ENCODE results near the gene ENOX1.

ENOX1 gene

DNA sequence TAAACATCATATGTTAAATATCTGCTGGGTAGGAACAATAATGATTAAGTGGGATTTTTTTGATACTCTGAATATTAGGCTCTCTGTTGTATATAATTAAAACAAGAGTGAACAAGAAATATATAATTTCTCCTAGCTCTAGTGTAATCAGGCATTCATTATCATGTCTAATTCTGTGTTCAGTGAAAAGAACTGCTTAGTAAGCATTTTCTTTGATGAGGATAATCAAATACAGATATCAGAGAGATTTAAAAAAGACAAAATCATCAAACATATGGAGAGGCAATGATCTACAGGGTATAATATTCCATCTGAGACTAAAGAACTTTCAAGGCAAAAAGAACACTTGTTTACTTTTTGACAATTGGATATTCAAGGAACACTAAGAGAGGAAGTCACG, 522.3 kb downstream of the ENOX1 start:
- no peak overlapping the region for H3K4me3 ChIP-seq (ENCODE audit: control insufficient read depth, low read depth, low read length)
- TF ChIP-seq, protein P1, sequence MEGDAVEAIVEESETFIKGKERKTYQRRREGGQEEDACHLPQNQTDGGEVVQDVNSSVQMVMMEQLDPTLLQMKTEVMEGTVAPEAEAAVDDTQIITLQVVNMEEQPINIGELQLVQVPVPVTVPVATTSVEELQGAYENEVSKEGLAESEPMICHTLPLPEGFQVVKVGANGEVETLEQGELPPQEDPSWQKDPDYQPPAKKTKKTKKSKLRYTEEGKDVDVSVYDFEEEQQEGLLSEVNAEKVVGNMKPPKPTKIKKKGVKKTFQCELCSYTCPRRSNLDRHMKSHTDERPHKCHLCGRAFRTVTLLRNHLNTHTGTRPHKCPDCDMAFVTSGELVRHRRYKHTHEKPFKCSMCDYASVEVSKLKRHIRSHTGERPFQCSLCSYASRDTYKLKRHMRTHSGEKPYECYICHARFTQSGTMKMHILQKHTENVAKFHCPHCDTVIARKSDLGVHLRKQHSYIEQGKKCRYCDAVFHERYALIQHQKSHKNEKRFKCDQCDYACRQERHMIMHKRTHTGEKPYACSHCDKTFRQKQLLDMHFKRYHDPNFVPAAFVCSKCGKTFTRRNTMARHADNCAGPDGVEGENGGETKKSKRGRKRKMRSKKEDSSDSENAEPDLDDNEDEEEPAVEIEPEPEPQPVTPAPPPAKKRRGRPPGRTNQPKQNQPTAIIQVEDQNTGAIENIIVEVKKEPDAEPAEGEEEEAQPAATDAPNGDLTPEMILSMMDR (IDR thresholded peaks at IDR 0.05; ENCODE audit: control insufficient read depth, insufficient read depth, low read depth, low read length, missing control alignments): no peak
- no peak for DNase-seq (ENCODE audit: low read depth)

DNA sequence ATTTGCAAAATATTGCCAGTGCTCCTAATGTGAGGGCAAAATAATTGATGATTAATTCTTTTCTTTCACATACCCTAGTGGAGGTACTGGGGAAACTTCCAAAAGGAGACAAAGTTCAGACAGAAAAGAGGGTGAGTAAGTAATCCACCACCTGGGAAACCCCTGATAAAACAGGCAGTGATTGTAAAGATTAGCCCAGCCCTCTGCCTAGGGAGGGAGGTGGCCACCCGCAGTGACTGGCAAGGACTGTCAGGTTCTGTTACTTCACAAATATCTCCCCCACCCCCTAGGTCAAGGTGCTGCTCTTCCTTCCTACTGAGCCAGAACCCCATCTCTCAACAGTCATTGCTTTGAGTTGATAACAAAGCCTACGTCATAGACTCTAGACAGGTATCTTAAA, 523.7 kb downstream of the ENOX1 start:
- no peak for DNase-seq (ENCODE audit: low read depth)
- H3K4me3 ChIP-seq (ENCODE audit: control insufficient read depth, low read depth, low read length): no peak overlapping the region
- TF ChIP-seq, protein P1 (IDR thresholded peaks at IDR 0.05; ENCODE audit: control insufficient read depth, insufficient read depth, low read depth, low read length, missing control alignments): no peak

DNA sequence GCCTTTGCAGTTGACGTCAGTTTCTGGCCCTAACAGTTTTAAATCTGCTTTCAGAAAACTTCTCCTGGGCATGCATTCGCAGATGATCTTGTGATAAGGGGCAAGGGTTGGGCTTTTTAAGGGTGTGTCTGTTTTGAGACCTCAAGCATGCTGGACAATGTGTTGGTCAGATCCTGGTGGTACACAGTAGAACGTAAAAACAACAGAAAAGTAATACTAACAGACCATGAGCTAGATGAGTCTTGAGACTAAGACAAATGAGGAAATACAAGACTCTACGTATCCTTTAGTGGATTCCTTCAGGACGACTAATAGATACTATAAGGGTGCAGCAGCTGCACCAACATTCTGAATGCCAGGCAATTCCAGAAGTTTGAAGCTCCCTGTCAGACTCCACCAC, 525.8 kb downstream of the ENOX1 start:
- TF ChIP-seq, protein P1 (IDR thresholded peaks at IDR 0.05; ENCODE audit: control insufficient read depth, insufficient read depth, low read depth, low read length, missing control alignments): no peak
- peak; percentile 41 for DNase-seq (ENCODE audit: low read depth)
- H3K4me3 ChIP-seq (ENCODE audit: control insufficient read depth, low read depth, low read length): no peak overlapping the region

DNA sequence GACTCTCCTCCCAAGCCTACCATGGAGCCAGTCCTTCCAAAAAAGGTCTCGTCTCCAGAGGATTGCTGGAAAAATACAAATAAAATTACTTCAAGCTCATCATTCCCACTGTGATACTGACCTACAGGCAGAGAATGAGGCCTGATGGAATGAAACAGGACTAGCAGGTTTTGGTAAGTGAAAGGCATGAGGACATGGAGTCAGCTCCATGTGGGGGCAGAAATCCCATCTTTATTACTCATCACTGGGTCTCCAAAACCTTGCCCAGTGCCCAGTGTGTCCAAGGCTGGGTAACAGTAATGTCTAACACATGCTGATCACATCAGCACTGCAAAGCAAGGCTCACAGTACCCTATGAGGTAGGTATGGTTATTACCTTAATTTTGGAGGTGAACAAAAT, 528.0 kb downstream of the ENOX1 start:
- DNase-seq (ENCODE audit: low read depth): no peak
- TF ChIP-seq, protein P1 (IDR thresholded peaks at IDR 0.05; ENCODE audit: control insufficient read depth, insufficient read depth, low read depth, low read length, missing control alignments): no peak
- no peak overlapping the region for H3K4me3 ChIP-seq (ENCODE audit: control insufficient read depth, low read depth, low read length)

DNA sequence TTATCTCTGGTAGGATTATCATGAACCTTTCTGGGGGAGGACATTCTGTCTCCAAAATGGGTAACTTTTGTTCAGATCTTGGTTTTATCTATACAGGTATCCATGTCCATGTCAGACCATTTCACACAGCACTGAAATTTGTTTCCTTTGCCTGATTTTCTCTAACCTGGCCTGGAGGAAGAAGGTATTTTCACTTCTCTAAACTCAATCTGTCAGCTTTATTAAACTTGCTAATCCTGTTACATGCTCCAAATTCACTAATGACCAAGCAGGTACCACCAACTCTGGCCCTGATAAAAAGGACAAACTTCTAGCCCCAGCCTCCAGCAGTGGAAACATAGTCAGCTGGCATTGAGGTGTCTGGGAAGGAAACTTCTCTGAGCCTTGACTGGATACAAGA, 529.0 kb downstream of the ENOX1 start:
- H3K4me3 ChIP-seq (ENCODE audit: control insufficient read depth, low read depth, low read length): no peak overlapping the region
- TF ChIP-seq, protein P1 (IDR thresholded peaks at IDR 0.05; ENCODE audit: control insufficient read depth, insufficient read depth, low read depth, low read length, missing control alignments): no peak
- no peak for DNase-seq (ENCODE audit: low read depth)

DNA sequence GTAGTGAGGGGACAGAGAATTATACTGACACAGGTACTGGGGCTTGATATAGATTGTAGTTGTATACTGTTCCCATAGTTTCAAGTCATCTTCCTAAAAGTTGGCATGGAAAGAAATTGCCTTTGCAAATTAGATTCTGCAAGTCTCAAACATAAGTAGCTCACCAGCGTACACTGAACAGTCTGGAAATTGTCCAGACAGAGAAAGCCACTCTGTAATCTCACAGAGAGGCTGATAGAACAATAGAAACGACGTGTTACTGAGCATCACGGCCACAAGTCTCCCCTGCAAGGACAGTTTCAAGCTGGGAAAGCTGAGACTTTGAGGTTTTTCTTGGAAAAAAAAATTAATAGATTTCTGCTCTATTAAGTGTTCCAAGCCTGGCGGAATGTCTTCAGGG, 534.8 kb downstream of the ENOX1 start:
- no peak for DNase-seq (ENCODE audit: low read depth)
- TF ChIP-seq, protein P1 (IDR thresholded peaks at IDR 0.05; ENCODE audit: control insufficient read depth, insufficient read depth, low read depth, low read length, missing control alignments): no peak
- no peak overlapping the region for H3K4me3 ChIP-seq (ENCODE audit: control insufficient read depth, low read depth, low read length)

DNA sequence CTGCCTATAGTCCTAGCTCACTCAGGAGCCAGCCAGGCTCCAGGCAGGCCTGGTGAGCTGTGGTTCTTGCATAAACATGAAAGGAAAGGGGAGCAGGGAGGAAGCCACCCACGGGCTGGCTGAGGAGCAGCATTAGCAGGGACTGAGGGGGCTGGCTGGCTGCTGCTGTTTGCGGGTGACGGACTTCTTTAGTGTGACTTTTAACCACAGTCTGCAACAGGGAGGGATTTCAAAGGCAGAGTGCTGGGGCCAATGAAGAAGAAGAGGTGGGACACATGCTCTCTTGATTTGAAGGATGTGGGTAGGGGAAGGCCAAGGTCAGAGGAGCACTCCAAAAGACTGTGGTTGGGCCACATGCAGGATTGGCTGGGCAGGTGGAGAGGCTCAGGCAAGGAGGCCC, 540.4 kb downstream of the ENOX1 start:
- DNase-seq (ENCODE audit: low read depth): no peak
- no peak overlapping the region for H3K4me3 ChIP-seq (ENCODE audit: control insufficient read depth, low read depth, low read length)
- TF ChIP-seq, protein P1 (IDR thresholded peaks at IDR 0.05; ENCODE audit: control insufficient read depth, insufficient read depth, low read depth, low read length, missing control alignments): no peak

Measured in AG09309 (cell line).